ENCODE results near the gene XRCC2. TPM values are rescaled to one million over a fixed set of nuclear protein-coding genes. Genes with fewer than 3 reads are reported as not detected.

Gene XRCC2
- total RNA-seq, 1 experiment from 2014 or later: 12.3 TPM

GRCh38 chr7:152618427-152618826 lies 57.5 kb downstream of the XRCC2 start:
- DNase-seq (ENCODE audit: extremely low read depth, low read depth): no peak

DNA sequence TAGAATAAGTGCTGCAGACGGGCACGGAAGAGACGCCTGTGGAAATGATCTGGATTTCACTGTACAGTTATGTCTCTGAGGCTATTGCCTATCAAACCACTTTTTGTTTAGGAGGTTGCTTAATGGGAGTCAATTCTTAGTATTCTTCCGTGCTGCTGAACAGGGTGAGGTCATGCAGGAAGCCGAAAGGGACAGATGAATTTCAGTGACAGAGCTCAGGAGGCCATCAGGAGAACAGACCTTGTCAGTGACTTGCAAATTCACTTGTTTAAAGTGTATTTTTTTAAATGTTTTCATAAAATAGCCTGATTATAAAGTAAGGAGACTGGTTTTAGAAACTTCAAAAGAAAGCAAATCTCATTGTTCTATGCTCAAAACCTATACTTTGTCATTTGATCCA lies 58.9 kb downstream of the XRCC2 start:
- DNase-seq (ENCODE audit: extremely low read depth, low read depth): no peak

DNA sequence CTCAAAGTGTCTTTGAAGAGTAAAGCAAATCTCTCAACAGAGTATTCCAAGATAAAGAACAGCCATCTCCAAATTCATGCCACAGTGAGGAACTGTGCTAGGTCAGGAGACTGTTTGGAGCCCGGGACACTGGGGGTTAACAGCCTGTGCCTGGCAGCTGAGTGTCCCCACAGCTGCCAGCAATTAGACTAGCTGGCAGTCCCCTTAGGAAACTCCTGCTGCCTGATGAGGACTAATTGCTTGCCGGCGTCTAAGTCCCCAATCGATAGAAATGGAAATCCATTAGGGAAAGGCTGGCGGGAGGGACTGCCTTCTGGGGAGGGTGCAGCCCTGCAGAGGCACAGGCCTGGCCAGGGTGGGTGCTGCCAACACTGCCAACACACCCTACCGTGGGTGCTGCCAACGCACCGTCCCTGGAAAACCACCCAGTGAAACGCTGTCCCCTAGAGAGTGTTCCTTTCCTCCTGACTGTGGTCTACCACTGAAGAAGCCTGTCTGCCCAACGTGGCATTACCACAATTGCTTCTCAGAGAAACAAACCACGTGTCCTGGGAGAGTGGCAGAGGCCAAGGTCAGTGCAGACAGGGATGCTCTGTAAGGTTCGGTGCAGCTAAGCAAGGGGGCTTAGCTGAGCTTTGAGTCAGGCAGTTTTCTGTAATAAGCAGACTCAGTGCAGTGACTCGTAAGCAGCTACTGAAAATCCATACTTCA lies 60.8 kb downstream of the XRCC2 start:
- no peak for DNase-seq (ENCODE audit: extremely low read depth, low read depth)

DNA sequence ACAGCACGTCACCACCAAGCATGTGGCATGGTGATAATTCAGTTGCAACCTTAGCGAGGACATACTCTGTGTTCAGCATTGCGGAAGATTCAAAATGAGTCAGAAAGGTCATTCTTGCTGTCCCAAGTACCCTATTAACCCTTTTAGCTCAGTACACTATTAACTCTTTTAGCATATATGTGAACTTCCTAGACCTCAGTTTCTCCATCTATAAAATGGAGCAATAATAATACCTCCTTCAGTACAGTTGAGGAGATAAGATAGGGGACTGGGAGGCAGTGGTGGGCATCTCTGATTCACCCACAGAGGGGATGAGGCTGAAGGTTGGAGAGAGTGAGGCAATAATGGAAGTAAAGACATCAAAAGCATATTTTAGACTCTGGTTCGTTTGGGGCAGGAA lies 67.3 kb downstream of the XRCC2 start:
- DNase-seq (ENCODE audit: extremely low read depth, low read depth): no peak

- no peak for DNase-seq (ENCODE audit: extremely low read depth, low read depth)
Measured at GRCh38 chr7:152608208-152608607, 67.7 kb downstream of the XRCC2 start.

GRCh38 chr7:152607007-152607406 lies 68.9 kb downstream of the XRCC2 start:
- DNase-seq (ENCODE audit: extremely low read depth, low read depth): no peak

GRCh38 chr7:152602962-152603361 lies 73.0 kb downstream of the XRCC2 start:
- no peak for DNase-seq (ENCODE audit: extremely low read depth, low read depth)

- DNase-seq (ENCODE audit: extremely low read depth, low read depth): no peak
Measured at GRCh38 chr7:152601305-152601798, 74.6 kb downstream of the XRCC2 start.

DNA sequence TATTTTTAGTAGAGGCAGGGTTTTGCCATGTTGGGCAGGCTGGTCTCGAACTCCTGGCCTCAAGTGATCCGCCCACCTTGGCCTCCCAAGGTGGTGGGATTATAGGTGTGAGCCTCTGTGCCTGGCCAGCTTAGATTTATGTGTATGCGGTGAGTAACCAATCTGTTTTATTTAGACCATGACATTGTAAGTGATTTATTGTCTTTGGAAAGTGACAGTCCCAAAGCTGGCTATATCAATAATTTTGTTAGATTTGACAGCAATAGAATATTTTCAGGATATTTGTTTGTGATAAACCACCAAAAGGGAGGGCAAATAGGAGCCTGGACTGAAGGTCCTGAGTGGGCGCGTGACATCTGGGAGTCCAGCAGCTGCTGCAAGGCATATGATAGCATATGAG lies 75.7 kb downstream of the XRCC2 start:
- no peak for DNase-seq (ENCODE audit: extremely low read depth, low read depth)

DNA sequence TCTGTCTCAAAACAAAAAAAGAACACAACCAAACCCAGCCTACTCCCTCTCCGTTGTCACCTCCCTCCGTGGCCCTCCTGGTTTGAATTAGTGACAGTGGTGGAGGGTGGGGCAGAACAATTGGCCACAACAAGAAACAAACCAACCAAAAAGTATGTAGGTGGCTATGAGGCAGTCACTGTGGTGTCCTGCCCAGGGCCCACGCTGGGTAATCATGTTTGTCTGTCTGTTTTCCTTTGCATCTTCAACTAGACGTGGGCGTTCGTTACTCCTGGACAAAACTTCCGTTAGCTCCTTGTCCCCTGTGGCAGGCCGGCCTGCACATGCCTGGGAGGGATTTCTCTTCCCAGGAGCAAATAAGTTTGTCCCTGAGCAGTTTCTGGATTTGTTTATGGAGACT lies 78.4 kb downstream of the XRCC2 start:
- DNase-seq (ENCODE audit: extremely low read depth, low read depth): no peak

DNA sequence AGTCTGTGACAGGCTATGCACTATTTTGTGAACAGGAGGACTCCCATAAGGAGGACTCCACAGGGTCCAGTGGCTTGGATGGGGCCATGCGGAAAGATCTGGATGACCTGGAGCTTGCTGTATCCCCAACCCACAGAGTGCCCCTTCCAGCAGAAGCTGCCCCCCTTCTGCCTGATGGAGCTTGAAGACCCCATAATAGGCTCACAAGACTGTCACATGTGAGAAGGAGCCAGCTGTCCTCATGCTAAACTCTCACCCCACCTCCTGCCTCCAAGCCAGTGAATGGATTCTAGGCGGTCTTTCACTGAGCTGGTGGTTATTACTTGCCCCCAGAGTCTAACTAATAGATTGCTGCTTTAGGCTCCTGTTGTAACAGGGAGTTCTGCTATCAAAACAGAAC lies 79.1 kb downstream of the XRCC2 start:
- no peak for DNase-seq (ENCODE audit: extremely low read depth, low read depth)

Small RNAs within 50 kb of the gene (small RNA-seq; reads per million reads assigned to genes)
- 0 to 0.06 reads per million in 2 experiments for gene RF00568

Other genes starting within 250 kb of the XRCC2 start
- gene KMT2C, start 240.1 kb downstream of the XRCC2 start, total RNA-seq (2014; rRNA removed; shearing (Covaris generic)): 15.3 and 18.6 TPM in 2 replicates
- 10.9 and 11.2 TPM in 2 replicates for gene ACTR3B, start 83.6 kb upstream of the XRCC2 start, total RNA-seq (2014; rRNA removed; shearing (Covaris generic))